ENCODE results near the gene SUPT3H.

SUPT3H gene

DNA sequence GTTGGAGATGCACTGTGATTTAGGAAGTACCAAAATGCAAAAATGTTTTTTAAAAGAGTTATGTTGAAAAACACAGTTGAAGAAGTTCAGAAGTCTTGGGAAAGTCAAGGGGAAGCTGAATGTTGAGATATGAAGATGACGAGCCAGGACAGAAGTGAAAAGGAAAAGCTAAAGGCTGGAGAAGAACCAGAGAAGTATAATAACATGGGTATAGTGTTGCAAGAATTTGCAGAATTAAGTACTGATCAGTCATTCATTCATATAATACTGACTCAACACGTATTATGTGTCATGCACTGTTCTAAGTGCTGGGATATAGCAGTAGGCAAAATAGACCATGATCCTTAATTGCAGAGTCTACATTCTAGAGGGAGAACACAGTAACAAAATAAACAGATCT is 557.4 kb downstream of the SUPT3H start:
- no peak for DNase-seq

- no peak for DNase-seq
Measured at GRCh38 chr6:44811456-44811855, 566.3 kb downstream of the SUPT3H start.

GRCh38 chr6:44809258-44809657 is 568.5 kb downstream of the SUPT3H start:
- no peak for DNase-seq

GRCh38 chr6:44808148-44808547 is 569.6 kb downstream of the SUPT3H start:
- no peak for DNase-seq

GRCh38 chr6:44806656-44807055 is 571.1 kb downstream of the SUPT3H start:
- no peak for DNase-seq

DNA sequence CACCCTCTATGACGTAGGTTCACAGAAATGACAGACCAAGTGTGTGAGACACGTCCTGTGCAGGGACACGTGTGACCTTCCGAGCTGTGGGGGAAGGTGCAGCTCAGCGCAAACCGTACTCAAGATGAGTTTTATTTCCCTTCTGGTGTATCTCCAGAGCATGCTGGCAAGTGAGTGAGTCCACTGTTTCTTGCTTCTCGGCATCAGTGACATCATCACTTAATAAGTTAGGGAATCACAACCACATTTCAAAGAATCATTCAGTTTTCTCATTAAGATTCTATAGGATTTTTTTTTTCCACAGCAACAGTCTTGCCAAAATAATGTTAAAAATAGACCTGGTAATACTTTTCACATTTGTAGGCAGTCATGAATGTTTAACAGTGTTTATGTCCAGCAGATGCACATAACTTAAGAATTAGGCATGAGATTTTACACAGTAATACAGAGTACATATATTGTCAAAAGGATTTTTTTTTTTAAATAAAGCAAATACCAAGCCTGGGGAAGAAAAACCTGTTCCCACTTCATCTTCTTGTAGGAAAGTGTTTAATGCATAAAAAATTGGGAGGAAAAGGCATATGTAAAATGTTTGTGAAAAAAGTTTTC is 572.4 kb downstream of the SUPT3H start:
- DNase-seq = no peak

- no peak for DNase-seq
Measured at GRCh38 chr6:44804546-44805159, 573.1 kb downstream of the SUPT3H start.

DNA sequence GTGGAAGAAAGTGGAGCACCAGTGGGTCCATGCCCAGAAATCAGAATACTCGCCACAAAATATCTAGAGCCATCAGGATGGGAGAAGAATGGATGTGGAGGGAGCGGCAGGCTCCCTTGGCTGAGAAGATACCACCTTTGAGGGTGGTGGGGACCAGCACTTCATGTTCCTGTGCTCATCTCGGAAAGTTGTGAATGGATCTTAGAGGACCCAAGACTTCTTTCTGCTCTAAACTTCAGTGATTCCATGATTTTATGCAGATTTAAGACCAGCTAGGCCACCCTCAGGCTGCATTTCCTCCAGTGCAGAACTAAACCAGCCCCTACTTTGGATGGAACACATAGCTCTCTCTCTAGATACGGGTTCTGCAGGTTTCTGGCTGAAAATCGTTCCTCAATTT is 573.7 kb downstream of the SUPT3H start:
- no peak for DNase-seq

- DNase-seq = no peak
Measured at GRCh38 chr6:44800784-44801592, 576.7 kb downstream of the SUPT3H start.

- no peak for DNase-seq
Measured at GRCh38 chr6:44800171-44800783, 577.5 kb downstream of the SUPT3H start.

GRCh38 chr6:44797746-44798145 is 580.0 kb downstream of the SUPT3H start:
- no peak for DNase-seq

GRCh38 chr6:44795326-44795725 is 582.4 kb downstream of the SUPT3H start:
- no peak for DNase-seq

- DNase-seq = no peak
Measured at GRCh38 chr6:44789806-44790205, 587.9 kb downstream of the SUPT3H start.

- DNase-seq = no peak
Measured at GRCh38 chr6:44789061-44789460, 588.7 kb downstream of the SUPT3H start.

DNA sequence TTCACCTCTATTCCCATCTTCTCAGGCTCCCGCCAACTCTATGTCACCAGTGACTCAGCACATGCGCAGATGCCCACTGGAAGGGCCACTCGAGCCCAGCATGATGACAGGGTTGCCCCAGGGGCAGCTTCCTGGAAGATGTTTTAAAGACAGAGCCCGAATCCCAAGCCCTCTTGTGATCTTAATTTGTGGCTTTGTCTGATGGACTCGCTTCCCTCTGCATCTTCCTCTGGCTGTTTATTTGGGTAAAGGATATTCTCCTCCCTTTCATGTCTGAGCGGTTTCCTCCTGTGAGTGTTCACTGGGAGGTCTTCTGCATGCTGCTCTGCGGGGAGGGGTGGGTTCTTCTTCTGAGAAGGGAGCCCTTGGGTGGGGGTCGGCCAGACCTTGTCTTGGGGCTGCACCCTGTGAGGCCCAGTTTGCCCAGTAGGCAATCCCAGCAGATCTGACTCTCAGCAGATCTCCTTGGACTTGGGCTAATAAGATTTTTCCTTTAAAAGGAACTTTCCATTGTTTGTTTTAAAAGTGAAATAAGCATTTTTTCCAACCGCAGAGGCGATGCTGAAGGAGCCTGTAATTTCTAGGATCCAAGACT is 589.2 kb downstream of the SUPT3H start:
- no peak for DNase-seq

DNA sequence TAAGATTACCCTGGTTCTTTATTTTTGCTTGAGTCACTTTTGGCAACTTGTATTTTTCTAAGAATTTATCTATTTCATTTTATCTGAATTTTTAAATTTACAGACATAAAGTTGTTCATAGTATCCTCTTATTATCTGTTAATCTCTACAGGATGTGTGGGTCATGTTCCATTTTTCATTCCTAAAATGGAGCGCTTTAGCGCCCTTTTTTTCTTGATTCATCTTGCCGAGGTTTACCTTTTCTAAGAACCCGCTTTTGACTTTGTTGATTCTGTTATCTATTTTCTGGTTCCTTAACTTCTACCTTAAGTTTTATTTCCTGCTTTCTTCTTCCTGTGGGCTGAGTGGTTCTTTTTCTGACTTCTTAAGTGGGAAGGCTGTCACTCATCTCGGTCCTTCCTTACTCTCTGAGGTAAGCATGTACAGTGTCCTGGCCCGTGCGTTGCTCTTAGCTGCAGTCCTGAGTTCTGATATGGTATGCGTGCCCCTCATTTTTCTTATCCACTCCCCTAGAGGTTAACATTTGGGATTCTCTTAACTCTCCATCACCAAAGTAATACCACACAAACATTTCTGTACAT is 590.4 kb downstream of the SUPT3H start:
- DNase-seq = no peak

DNA sequence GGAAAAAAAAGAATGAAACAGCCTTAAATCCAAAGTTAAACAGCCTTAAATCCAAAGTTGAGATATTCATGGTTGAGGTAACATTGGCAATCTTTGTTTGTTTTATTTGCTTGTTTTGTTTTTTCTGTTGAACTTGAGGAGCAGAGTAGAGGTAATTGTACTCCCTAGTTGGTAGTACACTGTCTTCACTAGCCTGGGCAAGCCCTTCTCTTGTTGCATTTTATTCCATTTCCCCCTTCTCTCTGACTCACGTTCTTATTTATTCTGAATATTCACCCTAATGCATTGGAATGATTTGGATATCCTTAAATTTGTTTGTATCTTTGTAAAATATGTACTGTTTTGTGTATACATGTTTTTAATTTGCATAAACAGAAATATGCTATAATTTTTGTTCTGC is 592.6 kb downstream of the SUPT3H start:
- no peak for DNase-seq

- DNase-seq = no peak
Measured at GRCh38 chr6:44784195-44784594, 593.5 kb downstream of the SUPT3H start.

GRCh38 chr6:44782892-44783291 is 594.8 kb downstream of the SUPT3H start:
- DNase-seq = no peak

DNA sequence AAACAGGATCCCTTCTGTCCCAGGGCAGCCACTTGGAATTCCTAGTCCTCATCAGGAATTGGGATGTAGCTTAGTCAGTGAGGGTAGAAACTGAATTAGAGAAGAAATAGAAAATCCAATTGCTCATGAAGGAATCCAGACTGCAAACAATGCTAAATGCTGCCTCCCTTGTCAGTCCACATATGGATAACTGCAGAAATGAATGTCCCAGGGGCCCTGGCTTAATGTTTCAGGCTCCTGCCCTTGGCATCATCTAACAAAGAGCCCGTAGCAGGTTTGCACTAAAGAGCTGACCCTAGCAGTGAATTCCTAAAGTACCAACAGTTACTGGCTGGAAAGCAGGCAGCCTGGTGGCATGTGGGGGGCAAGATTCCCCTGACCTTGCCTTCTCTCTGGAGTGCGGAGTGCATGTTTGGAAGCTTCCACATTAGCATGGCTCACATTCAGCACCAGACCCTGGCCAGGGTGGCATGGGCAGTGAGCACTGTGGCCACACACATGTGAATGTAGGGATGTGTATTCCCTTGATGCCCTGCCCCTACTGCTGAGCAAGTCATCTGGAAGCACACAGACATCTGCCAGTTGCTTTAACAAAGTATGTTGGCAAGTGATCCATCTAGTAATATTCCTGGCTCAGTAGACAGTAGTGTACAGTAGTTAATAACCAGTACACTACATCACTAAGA is 595.7 kb downstream of the SUPT3H start:
- DNase-seq = no peak

- DNase-seq = no peak
Measured at GRCh38 chr6:44780161-44780560, 597.6 kb downstream of the SUPT3H start.

- DNase-seq = no peak
Measured at GRCh38 chr6:44779130-44779826, 598.5 kb downstream of the SUPT3H start.

All from stimulated activated CD4-positive, alpha-beta T cell treated with anti-CD3 and anti-CD28 coated beads, Interleukin-2, amount 100 ng/mL, for 24 hours (primary cell).